Breast epithelium (tissue), 4 donors: ENCODE measurements around the gene COL16A1. TPM values are rescaled to one million over a fixed set of nuclear protein-coding genes. Genes with fewer than 3 reads are reported as not detected.

ENCODE experiments used
- DNase-seq, 2 donors: peaks; one replicate each; pipeline ENCODE4 v3.0.0-alpha.2; 2019; ENCODE audit warnings: low spot score in 2 of 2
- H3K27ac ChIP-seq, 2 donors: fragments of 200-600 bp; sonication (generic) in 1 of 2; one replicate each; pipeline ENCODE4 v1.5.1; 2016 to 2019; ENCODE audit warnings: mild to moderate bottlenecking in 1 of 2
- H3K27me3 ChIP-seq, 2 donors: fragments of 200-600 bp; sonication (generic) in 1 of 2; one replicate each; pipeline versions ENCODE4 v1.5.1 to v1.6.0; 2017 to 2019; ENCODE audit warnings: control low read depth in 1 of 2, mild to moderate bottlenecking in 1 of 2
- H3K36me3 ChIP-seq: fragments of 200-600 bp; one replicate; pipeline ENCODE4 v1.5.1; 2019
- H3K4me1 ChIP-seq, 2 donors: fragments of 200-600 bp; sonication (generic); one replicate each; pipeline ENCODE4 v1.5.1; 2016 to 2019; ENCODE audit warnings: control low read depth in 1 of 2
- H3K4me3 ChIP-seq, 3 donors: fragments of 200-600 bp; sonication (generic); 1 replicate in 2 of 3; 2 replicates in 1 of 3; pipeline ENCODE4 v1.5.1; 2016 to 2019; ENCODE audit warnings: mild to moderate bottlenecking in 3 of 3, moderate library complexity in 2 of 3
- H3K9me3 ChIP-seq, 2 donors: fragments of 200-600 bp; sonication (generic) in 1 of 2; one replicate each; pipeline ENCODE4 v1.5.1; 2016 to 2019; ENCODE audit warnings: control low read depth in 1 of 2
- POLR2A ChIP-seq: fragments of 450-650 bp; IDR thresholded peaks from one replicate; pipeline ENCODE4 v1.6.1; 2016; ENCODE audit warnings: antibody characterized with exemption, mild to moderate bottlenecking, moderate library complexity
- POLR2AphosphoS5 ChIP-seq, 3 donors: sonication (generic); formaldehyde crosslinking; IDR thresholded peaks; one replicate each; pipeline ENCODE4 v1.6.1; 2017; ENCODE audit warnings: antibody characterized with exemption in 3 of 3
- intact Hi-C: fragments of 100-400 bp; cut with DNase I; formaldehyde crosslinking; loops from one replicate; pipeline ENCODE4 v1.15.1; 2023; ENCODE audit warnings: low total_unique reads
- total RNA-seq, 3 donors: library from RNA; depleted of rRNA; stranded (reverse); fragments of >200 nt; gene quantifications; one replicate each; pipeline ENCODE4 v1.1.0, GENCODE V29; 2016
- TF ChIP-seq, protein P1 (sequence below), 3 donors: fragments of 450-650 bp; IDR thresholded peaks; one replicate each; pipeline ENCODE4 v1.5.1; 2016 to 2017; ENCODE audit warnings: antibody characterized with exemption in 3 of 3, mild to moderate bottlenecking in 3 of 3, moderate library complexity in 3 of 3

COL16A1 gene
- total RNA-seq, 3 donors from 2014 or later, result 55.2 to 79.5 (median 58.7) TPM

GRCh38 chr1:31653717-31654473 is 49.9 kb downstream of the COL16A1 start:
- H3K27ac ChIP-seq, result peak overlapping the region; percentile 56 to 99
- intact Hi-C loops, result no loop called here
- TF ChIP-seq POLR2A (no peak), POLR2AphosphoS5 (IDR thresholded peaks at IDR 0.05) (no peak)
- TF ChIP-seq, protein P1, sequence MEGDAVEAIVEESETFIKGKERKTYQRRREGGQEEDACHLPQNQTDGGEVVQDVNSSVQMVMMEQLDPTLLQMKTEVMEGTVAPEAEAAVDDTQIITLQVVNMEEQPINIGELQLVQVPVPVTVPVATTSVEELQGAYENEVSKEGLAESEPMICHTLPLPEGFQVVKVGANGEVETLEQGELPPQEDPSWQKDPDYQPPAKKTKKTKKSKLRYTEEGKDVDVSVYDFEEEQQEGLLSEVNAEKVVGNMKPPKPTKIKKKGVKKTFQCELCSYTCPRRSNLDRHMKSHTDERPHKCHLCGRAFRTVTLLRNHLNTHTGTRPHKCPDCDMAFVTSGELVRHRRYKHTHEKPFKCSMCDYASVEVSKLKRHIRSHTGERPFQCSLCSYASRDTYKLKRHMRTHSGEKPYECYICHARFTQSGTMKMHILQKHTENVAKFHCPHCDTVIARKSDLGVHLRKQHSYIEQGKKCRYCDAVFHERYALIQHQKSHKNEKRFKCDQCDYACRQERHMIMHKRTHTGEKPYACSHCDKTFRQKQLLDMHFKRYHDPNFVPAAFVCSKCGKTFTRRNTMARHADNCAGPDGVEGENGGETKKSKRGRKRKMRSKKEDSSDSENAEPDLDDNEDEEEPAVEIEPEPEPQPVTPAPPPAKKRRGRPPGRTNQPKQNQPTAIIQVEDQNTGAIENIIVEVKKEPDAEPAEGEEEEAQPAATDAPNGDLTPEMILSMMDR (IDR thresholded peaks at IDR 0.05), result no peak
- DNase-seq, result no peak
- H3K36me3 ChIP-seq, result no peaks in the 10 kb centered on the region
- H3K4me1 ChIP-seq, result peaks cover 0 to 24% of the 10 kb centered on the region in 2 donors
- no peaks in the 10 kb centered on the region for H3K9me3 ChIP-seq
- no peaks in the 10 kb centered on the region for H3K27me3 ChIP-seq
- H3K4me3 ChIP-seq, result no peak overlapping the region

DNA sequence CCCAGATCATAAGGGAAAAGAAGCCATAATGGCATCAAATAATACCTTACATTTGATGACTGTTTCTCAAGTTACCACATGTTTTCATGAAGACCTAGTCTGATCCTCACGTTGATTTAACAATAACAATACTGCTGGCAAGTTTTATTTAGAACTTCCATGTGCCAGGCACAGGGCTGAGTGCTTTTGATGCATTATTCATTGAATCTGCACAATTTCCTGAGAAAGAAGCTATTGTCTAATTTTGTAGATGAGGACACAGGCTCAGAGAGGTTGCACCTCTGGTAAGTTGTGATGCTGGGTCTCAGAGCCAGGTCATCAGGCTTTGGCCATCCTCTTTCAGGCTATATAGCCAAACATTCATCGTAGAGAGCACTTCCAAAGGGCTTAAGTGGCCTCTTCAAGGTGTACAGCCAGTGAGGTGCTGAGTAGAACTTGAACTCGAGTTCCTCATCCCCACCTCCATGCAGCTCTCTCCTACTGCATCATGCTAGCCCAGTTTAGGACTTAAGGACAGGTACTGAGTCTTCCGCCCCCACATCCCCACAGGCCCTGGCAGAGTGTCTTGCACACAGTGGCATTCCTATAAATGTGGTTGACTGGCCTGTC is 50.8 kb downstream of the COL16A1 start:
- Histone ChIP-seq H3K4me3 (no peak overlapping the region), H3K4me1 (peaks cover 0 to 29% of the 10 kb centered on the region in 2 donors), H3K27ac (peak overlapping the region; percentile 55 to 99), H3K27me3 (no peaks in the 10 kb centered on the region), H3K36me3 (no peaks in the 10 kb centered on the region), H3K9me3 (no peaks in the 10 kb centered on the region)
- intact Hi-C loops, result no loop called here
- peak in 1 of 2 donors; percentile 53 for DNase-seq
- TF ChIP-seq, protein P1 (IDR thresholded peaks at IDR 0.05), result no peak
- TF ChIP-seq POLR2AphosphoS5 (IDR thresholded peaks at IDR 0.05), result no peak

- H3K27me3 ChIP-seq, result no peaks in the 10 kb centered on the region
- no peak overlapping the region for H3K4me3 ChIP-seq
- no peaks in the 10 kb centered on the region for H3K9me3 ChIP-seq
- intact Hi-C loops, result no loop called here
- H3K36me3 ChIP-seq, result no peaks in the 10 kb centered on the region
- H3K4me1 ChIP-seq, result peaks cover 0 to 37% of the 10 kb centered on the region in 2 donors
- TF ChIP-seq POLR2A (no peak), POLR2AphosphoS5 (IDR thresholded peaks at IDR 0.05) (no peak)
- TF ChIP-seq, protein P1 (IDR thresholded peaks at IDR 0.05), result no peak
- no peak for DNase-seq
- H3K27ac ChIP-seq, result peak overlapping the region; percentile 66 to 99
These were observed 52.1 kb downstream of the COL16A1 start for GRCh38 chr1:31651766-31652165.

- H3K27ac ChIP-seq, result peak overlapping the region; percentile 66 to 99
- peaks cover 0 to 37% of the 10 kb centered on the region in 2 donors for H3K4me1 ChIP-seq
- intact Hi-C loops, result no loop called here
- no peak for DNase-seq
- H3K36me3 ChIP-seq, result no peaks in the 10 kb centered on the region
- TF ChIP-seq POLR2AphosphoS5 (IDR thresholded peaks at IDR 0.05) (no peak), POLR2A (no peak)
- TF ChIP-seq, protein P1 (IDR thresholded peaks at IDR 0.05), result no peak
- H3K4me3 ChIP-seq, result no peak overlapping the region
- no peaks in the 10 kb centered on the region for H3K27me3 ChIP-seq
- no peaks in the 10 kb centered on the region for H3K9me3 ChIP-seq
These were observed 52.8 kb downstream of the COL16A1 start for GRCh38 chr1:31651089-31651420.
